WTC11 (cell line): ENCODE results near the gene INSC. TPM values are rescaled to one million over a fixed set of nuclear protein-coding genes. Genes with fewer than 3 reads are reported as not detected.

Experiments
- ATAC-seq: fragments of 200-7000 bp; cut with Tn5 transposase; 2 replicates; pipeline ENCODE4 v1.10.0; 2021; ENCODE audit warnings: mild to moderate bottlenecking, moderate library complexity
- CTCF ChIA-PET: fragments of 300-600 bp; sonication (Branson Sonifier 250); formaldehyde crosslinking; loops from one replicate; lab custom pipeline; 2021; ENCODE audit warnings: antibody characterized with exemption; lab: Charles Lee
- POLR2A ChIA-PET: fragments of 350-600 bp; sonication (Branson Sonifier 250); formaldehyde crosslinking; loops from one replicate; lab custom pipeline; 2021; ENCODE audit warnings: antibody characterized with exemption; lab: Charles Lee
- DNase-seq: peaks from one replicate; pipeline ENCODE4 v3.0.0; 2021; ENCODE audit warnings: low spot score
- H3K27ac Mint-ChIP-seq: 2 replicates; pipeline ENCODE4 v1.8.0; 2021; ENCODE audit warnings: mixed read lengths
- H3K27me3 Mint-ChIP-seq: 2 replicates; pipeline ENCODE4 v1.8.0; 2021; ENCODE audit warnings: low read depth, mild to moderate bottlenecking, moderate library complexity, mixed read lengths
- H3K36me3 Mint-ChIP-seq: 2 replicates; pipeline ENCODE4 v1.8.0; 2021; ENCODE audit warnings: mixed read lengths
- H3K4me1 Mint-ChIP-seq: 2 replicates; pipeline ENCODE4 v1.8.0; 2022; ENCODE audit warnings: mixed read lengths
- H3K4me3 Mint-ChIP-seq: 2 replicates; pipeline ENCODE4 v1.8.0; 2021; ENCODE audit warnings: mild to moderate bottlenecking, moderate library complexity, mixed read lengths
- H3K9me3 Mint-ChIP-seq: 2 replicates; pipeline ENCODE4 v1.8.0; 2021; ENCODE audit warnings: mixed read lengths
- ARID4B ChIP-seq: sonication (generic); formaldehyde crosslinking; IDR thresholded peaks from 2 replicates; pipeline ENCODE4 v1.8.0; 2023; ENCODE audit warnings: missing genetic modification reagents, mild to moderate bottlenecking, borderline replicate concordance
- ATF3 ChIP-seq: sonication (generic); formaldehyde crosslinking; conservative IDR thresholded peaks from 2 replicates; pipeline ENCODE4 v1.8.1; 2022; ENCODE audit warnings: mild to moderate bottlenecking, missing genetic modification reagents
- ATF6 ChIP-seq: sonication (generic); formaldehyde crosslinking; IDR thresholded peaks from 2 replicates; pipeline ENCODE4 v1.8.1; 2023; ENCODE audit warnings: mild to moderate bottlenecking, missing genetic modification reagents
- CBFB ChIP-seq: sonication (generic); formaldehyde crosslinking; IDR thresholded peaks from 2 replicates; pipeline ENCODE4 v1.8.1; 2022; ENCODE audit warnings: mild to moderate bottlenecking, low read depth, missing genetic modification reagents
- E2F1 ChIP-seq: sonication (generic); formaldehyde crosslinking; IDR thresholded peaks from 2 replicates; pipeline ENCODE4 v1.8.0; 2022; ENCODE audit warnings: mild to moderate bottlenecking, missing genetic modification reagents
- IRF1 ChIP-seq: sonication (generic); formaldehyde crosslinking; IDR thresholded peaks from 2 replicates; pipeline ENCODE4 v1.8.0; 2023; ENCODE audit warnings: missing genetic modification reagents
- KAT7 ChIP-seq: sonication (generic); formaldehyde crosslinking; IDR thresholded peaks from 2 replicates; pipeline ENCODE4 v1.8.1; 2023; ENCODE audit warnings: missing genetic modification reagents, mild to moderate bottlenecking, borderline replicate concordance
- MAX ChIP-seq: sonication (generic); formaldehyde crosslinking; IDR thresholded peaks from 2 replicates; pipeline ENCODE4 v1.8.0; 2022; ENCODE audit warnings: mild to moderate bottlenecking, missing genetic modification reagents
- NFATC4 ChIP-seq: fragments of 250-450 bp; sonication (Bioruptor Pico); IDR thresholded peaks from 2 replicates; pipeline ENCODE4 v1.9.0; 2021; ENCODE audit warnings: mild to moderate bottlenecking
- ZMAT4 ChIP-seq: fragments of 250-450 bp; sonication (Bioruptor Pico); IDR thresholded peaks from 2 replicates; pipeline ENCODE4 v1.9.0; 2021; ENCODE audit warnings: mild to moderate bottlenecking
- ZNF121 ChIP-seq: sonication (generic); formaldehyde crosslinking; IDR thresholded peaks from 2 replicates; pipeline ENCODE4 v1.8.0; 2023; ENCODE audit warnings: missing genetic modification reagents
- ZNF396 ChIP-seq: fragments of 250-450 bp; sonication (Bioruptor Pico); IDR thresholded peaks from 2 replicates; pipeline ENCODE4 v1.8.0; 2021; ENCODE audit warnings: mild to moderate bottlenecking, moderate library complexity, borderline replicate concordance
- ZNF416 ChIP-seq: fragments of 250-450 bp; sonication (Bioruptor Pico); IDR thresholded peaks from 2 replicates; pipeline ENCODE4 v1.9.0; 2021; ENCODE audit warnings: mild to moderate bottlenecking, inconsistent platforms
- ZNF423 ChIP-seq: fragments of 250-450 bp; sonication (Bioruptor Pico); IDR thresholded peaks from 2 replicates; pipeline ENCODE4 v2.1.2; 2022; ENCODE audit warnings: mild to moderate bottlenecking, moderate library complexity
- ZNF671 ChIP-seq: fragments of 250-450 bp; sonication (Bioruptor Pico); IDR thresholded peaks from 2 replicates; pipeline ENCODE4 v1.8.0; 2021; ENCODE audit warnings: mild to moderate bottlenecking
- total RNA-seq: library from RNA; stranded (reverse); gene quantifications from 3 replicates; pipeline ENCODE4 v1.2.3, GENCODE V29; 2021

INSC gene
- total RNA-seq, 1 experiment from 2014 or later: 0.44 TPM

GRCh38 chr11:15199693-15200092 is 85.0 kb downstream of the INSC start:
- Mint-ChIP-seq H3K9me3 (no peaks in the 10 kb centered on the region), H3K27me3 (no peaks in the 10 kb centered on the region; the same call in 1 of the 2 replicates), H3K27ac (no peak overlapping the region), H3K4me1 (no peaks in the 10 kb centered on the region), H3K36me3 (no peaks in the 10 kb centered on the region), H3K4me3 (no peak overlapping the region)
- ChIA-PET CTCF (interaction anchor here (1.2 to 1.9 kb wide), 2 partner anchors 99 to 292 kb away, joined by 6 to 8 read pairs; no protein-coding TSS in a partner anchor), POLR2A (no interaction called here)
- ATAC-seq: no peak
- no peak for DNase-seq
- no peak for TF ChIP-seq MAX (CRISPR knock-in tag)
- no peak for TF ChIP-seq ZNF416 (CRISPR knock-in tag)
- TF ChIP-seq CBFB: no peak
- no peak for TF ChIP-seq IRF1 (CRISPR knock-in tag)
- no peak for TF ChIP-seq ARID4B (CRISPR knock-in tag)
- no peak for TF ChIP-seq KAT7 (CRISPR knock-in tag)
- no peak for TF ChIP-seq ATF6 (CRISPR knock-in tag)
- no peak for TF ChIP-seq ZNF396 (CRISPR knock-in tag)
- no peak for TF ChIP-seq E2F1 (CRISPR knock-in tag)
- no peak for TF ChIP-seq ZNF121 (CRISPR knock-in tag)
- TF ChIP-seq ZNF671: no peak
- TF ChIP-seq ZNF423 (CRISPR knock-in tag): no peak
- TF ChIP-seq NFATC4 (CRISPR knock-in tag): no peak
- TF ChIP-seq ATF3: no peak

- Mint-ChIP-seq H3K27ac (no peak overlapping the region), H3K9me3 (no peaks in the 10 kb centered on the region), H3K27me3 (no peaks in the 10 kb centered on the region; the same call in 1 of the 2 replicates), H3K4me1 (no peaks in the 10 kb centered on the region), H3K4me3 (no peak overlapping the region), H3K36me3 (no peaks in the 10 kb centered on the region)
- ATAC-seq (no peak), DNase-seq (no peak)
- POLR2A ChIA-PET: no interaction called here
- CTCF ChIA-PET: interaction anchor here (1.9 kb wide), 1 partner anchor 293 kb away, joined by 8 read pairs; no protein-coding TSS in a partner anchor
- no peak for TF ChIP-seq ZMAT4
These were observed 86.0 kb downstream of the INSC start for GRCh38 chr11:15200696-15201095.
